K562 (cell line): ENCODE data around the gene TMEM144. TPM values are rescaled to one million over a fixed set of nuclear protein-coding genes. Genes with fewer than 3 reads are reported as not detected.
A peak's percentile ranks its signal among the peaks of the same experiment; 100 is the strongest.

Source experiments
- ARNT ChIP-seq, 2 experiments: fragments of 450-650 bp; IDR thresholded peaks; 2 replicates each; pipeline ENCODE4 v1.6.1; 2016; ENCODE audit warnings: mild to moderate bottlenecking in 1 of 2
- CBFB ChIP-seq: sonication (generic); formaldehyde crosslinking; IDR thresholded peaks from 2 replicates; pipeline ENCODE4 v1.4.0; 2020; ENCODE audit warnings: mild to moderate bottlenecking, missing genetic modification reagents
- CEBPB ChIP-seq: fragments of 450-650 bp; IDR thresholded peaks from 2 replicates; pipeline ENCODE4 v1.6.1; 2016; ENCODE audit warnings: missing genetic modification characterization, missing compliant biosample characterization
- HMG20A ChIP-seq: fragments of 450-650 bp; formaldehyde crosslinking; conservative IDR thresholded peaks from 2 replicates; pipeline ENCODE4 v1.4.0; 2020; ENCODE audit warnings: mild to moderate bottlenecking, mixed read lengths
- KLF1 ChIP-seq: fragments of 450-650 bp; IDR thresholded peaks from 2 replicates; pipeline ENCODE4 v1.6.1; 2016; ENCODE audit warnings: missing genetic modification characterization, missing compliant biosample characterization
- MEIS2 ChIP-seq: fragments of 450-650 bp; IDR thresholded peaks from 2 replicates; pipeline ENCODE4 v1.6.1; 2014; ENCODE audit warnings: mild to moderate bottlenecking; ENCODE audit not compliant: partially characterized antibody
- NR2C1 ChIP-seq, 2 experiments: fragments of 450-650 bp; IDR thresholded peaks; 2 replicates each; pipeline ENCODE4 v1.6.1; 2017; ENCODE audit warnings: mild to moderate bottlenecking in 2 of 2, antibody characterized with exemption in 1 of 2, inconsistent platforms in 1 of 2, missing compliant biosample characterization in 1 of 2, missing genetic modification characterization in 1 of 2
- NR2C2 ChIP-seq, 2 experiments: fragments of 200-800 bp in 1 of 2; sonication (Bioruptor generic) in 1 of 2; sonication (generic) in 1 of 2; formaldehyde crosslinking in 1 of 2; IDR thresholded peaks; 2 replicates each; pipeline versions ENCODE4 v1.6.1 to v1.8.0; 2016 to 2022; ENCODE audit warnings: mild to moderate bottlenecking in 1 of 2, missing compliant biosample characterization in 1 of 2, missing genetic modification characterization in 1 of 2, missing genetic modification reagents in 1 of 2
- NR2F6 ChIP-seq: fragments of 450-650 bp; formaldehyde crosslinking; IDR thresholded peaks from 2 replicates; pipeline ENCODE4 v1.4.0; 2020; ENCODE audit warnings: mild to moderate bottlenecking
- POLR2B ChIP-seq: fragments of 450-650 bp; IDR thresholded peaks from 2 replicates; pipeline ENCODE4 v1.6.1; 2018; ENCODE audit warnings: low read depth; ENCODE audit not compliant: partially characterized antibody
- RBBP5 ChIP-seq: fragments of 200-600 bp; sonication (generic); IDR thresholded peaks from 2 replicates; pipeline ENCODE4 v1.6.1; 2012; ENCODE audit warnings: borderline replicate concordance, mild to moderate bottlenecking, low read length, control low read depth, inconsistent platforms; ENCODE audit not compliant: insufficient read depth, poor library complexity, severe bottlenecking
- RBM17 ChIP-seq: fragments of 200-400 bp; formaldehyde crosslinking; IDR thresholded peaks from 2 replicates; pipeline ENCODE4 v1.6.1; 2017; ENCODE audit warnings: low read depth, mild to moderate bottlenecking, low read length, borderline replicate concordance
- SMAD3 ChIP-seq: fragments of 450-650 bp; formaldehyde crosslinking; conservative IDR thresholded peaks from 2 replicates; pipeline ENCODE4 v1.4.0; 2020; ENCODE audit warnings: mild to moderate bottlenecking
- TAF7 ChIP-seq: fragments of 450-650 bp; IDR thresholded peaks from 2 replicates; pipeline ENCODE4 v1.6.1; 2016; ENCODE audit warnings: missing genetic modification characterization, missing compliant biosample characterization
- TRIM24 ChIP-seq, 2 experiments: fragments of 450-650 bp; IDR thresholded peaks; 2 replicates each; pipeline ENCODE4 v1.6.1; 2016
- ZBTB17 ChIP-seq: fragments of 450-650 bp; formaldehyde crosslinking; IDR thresholded peaks from 2 replicates; pipeline ENCODE4 v1.4.0; 2020; ENCODE audit warnings: mild to moderate bottlenecking
- ZFP36 ChIP-seq: fragments of 150-350 bp; IDR thresholded peaks from 2 replicates; pipeline ENCODE4 v1.6.1; 2018; ENCODE audit warnings: low read length, low read depth; ENCODE audit not compliant: partially characterized antibody
- ZNF197 ChIP-seq: fragments of 200-800 bp; sonication (Bioruptor generic); IDR thresholded peaks from 2 replicates; pipeline ENCODE4 v1.6.1; 2016; ENCODE audit warnings: low read depth, missing genetic modification characterization, missing compliant biosample characterization
- ZNF551 ChIP-seq: fragments of 250-450 bp; sonication (Bioruptor Pico); IDR thresholded peaks from 2 replicates; pipeline ENCODE4 v1.5.0; 2021; ENCODE audit warnings: mild to moderate bottlenecking, moderate library complexity
- ZNF780A ChIP-seq: fragments of 250-450 bp; sonication (Bioruptor Pico); IDR thresholded peaks from 2 replicates; pipeline ENCODE4 v1.5.0; 2021; ENCODE audit warnings: mild to moderate bottlenecking
- ZNF79 ChIP-seq: fragments of 250-450 bp; sonication (Bioruptor Pico); IDR thresholded peaks from 2 replicates; pipeline ENCODE4 v1.4.0; 2020; ENCODE audit warnings: low read depth, mild to moderate bottlenecking, moderate library complexity
- ZNF830 ChIP-seq: fragments of 250-450 bp; sonication (Bioruptor Pico); IDR thresholded peaks from 2 replicates; pipeline ENCODE4 v1.5.0; 2021; ENCODE audit warnings: mild to moderate bottlenecking
- polyA plus RNA-seq, 8 experiments: library from polyadenylated mRNA; depleted of rRNA in 4 of 8; stranded (reverse) in 5 of 8; unstranded in 3 of 8; fragments of >200 nt; fragmentation: Nextera tagmentation in 2 of 8; fragmentation: Illumina TruSeq in 1 of 8; extraction: Ambion mirVana in 2 of 8; extraction: Trizol in 1 of 8; gene quantifications; 2 replicates each; pipeline versions ENCODE4 v1.2.1 to v1.2.3, GENCODE V29; 2011 to 2014; ENCODE audit warnings: inconsistent platforms in 1 of 8, missing spikeins in 1 of 8
- total RNA-seq, 7 experiments: library from RNA; depleted of rRNA in 6 of 7; stranded (reverse); fragments of >200 nt in 6 of 7; fragmentation: Illumina TruSeq in 2 of 7; extraction: Trizol in 2 of 7; gene quantifications; 2 replicates each; pipeline versions ENCODE4 v1.2.1 to v1.2.3, GENCODE V29; 2011 to 2021; ENCODE audit warnings: low replicate concordance in 1 of 7
- TF ChIP-seq, protein P1 (sequence below), 2 experiments: fragments of 450-650 bp; conservative IDR thresholded peaks; 2 replicates each; pipeline ENCODE4 v1.6.1; 2017; ENCODE audit warnings: mild to moderate bottlenecking in 2 of 2, moderate library complexity in 2 of 2
- TF ChIP-seq, protein P2 (sequence below): fragments of 250-450 bp; sonication (Bioruptor Pico); IDR thresholded peaks from 2 replicates; pipeline ENCODE4 v1.5.0; 2021
- TF ChIP-seq, protein P3 (sequence below): fragments of 250-450 bp; sonication (Bioruptor Pico); IDR thresholded peaks from 2 replicates; pipeline ENCODE4 v1.8.0; 2022; ENCODE audit warnings: moderate library complexity, mild to moderate bottlenecking, inconsistent platforms

The TMEM144 gene
- total and polyA plus RNA-seq, 9 of the 15 experiments (the other 6 are each of a cell fraction or from before 2014, with no cell fraction given): 4.0 to 12.0 (median 6.1) TPM

DNA sequence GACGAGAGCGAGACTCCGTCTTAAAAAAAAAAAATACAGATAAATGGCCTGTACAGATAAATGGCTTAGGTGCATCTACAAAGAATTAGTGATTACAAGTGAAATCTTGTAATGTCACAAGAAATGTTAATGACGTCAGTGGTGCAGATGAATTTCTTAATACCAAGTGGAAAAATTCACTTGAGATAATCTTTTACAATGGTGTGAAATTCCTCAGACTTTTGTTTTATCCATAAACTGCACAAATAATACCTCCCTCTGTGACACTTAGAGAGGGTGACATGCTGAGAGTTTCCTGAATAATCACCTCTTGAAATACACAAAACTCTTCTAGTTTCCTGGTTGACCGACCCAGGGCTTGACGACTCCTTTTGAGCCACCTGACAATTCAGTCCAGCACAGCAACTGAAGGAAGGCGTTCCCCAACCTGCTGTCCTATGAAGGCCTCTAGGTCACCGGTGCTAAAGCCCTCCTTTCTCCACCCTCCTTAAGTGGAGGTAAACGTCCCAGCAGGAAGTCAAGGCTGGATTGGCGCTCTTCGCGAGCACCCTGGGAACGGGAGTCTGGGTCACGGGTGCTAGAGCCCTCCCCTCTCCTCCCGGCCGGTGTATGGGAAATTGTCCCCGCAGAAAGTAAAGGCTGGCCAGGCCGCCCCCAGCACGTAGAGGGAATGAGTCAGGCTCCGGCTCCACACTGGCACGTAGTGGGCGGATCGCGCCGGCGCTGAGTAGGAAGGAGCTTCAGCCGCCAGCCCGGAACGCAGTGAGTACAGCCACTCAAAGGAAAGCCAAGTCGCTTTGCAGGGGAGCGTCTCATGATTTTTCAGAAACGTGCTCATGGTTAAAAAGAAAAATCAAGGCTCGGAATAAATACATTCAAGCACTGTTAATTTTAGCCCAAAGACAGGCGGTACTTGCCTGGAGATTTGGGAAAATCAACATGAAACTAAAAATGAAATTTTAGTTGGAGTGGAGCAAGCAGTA is at the start of gene TMEM144 (continued):
- peak; percentile 68 for TF ChIP-seq POLR2B
- peak; percentile 43 for TF ChIP-seq RBBP5
- no peak for TF ChIP-seq NR2C2 (CRISPR knock-in tag; IDR thresholded peaks at IDR 0.05)
- 0 out of 2 replicates have a peak, but pooled peaks have one; percentile 34 for TF ChIP-seq NR2C2 (tag; IDR thresholded peaks at IDR 0.05)
- no peak for TF ChIP-seq CEBPB (tag)
- TF ChIP-seq HMG20A: no peak
- peak; percentile 73 for TF ChIP-seq TAF7 (tag)
- TF ChIP-seq, protein P1, sequence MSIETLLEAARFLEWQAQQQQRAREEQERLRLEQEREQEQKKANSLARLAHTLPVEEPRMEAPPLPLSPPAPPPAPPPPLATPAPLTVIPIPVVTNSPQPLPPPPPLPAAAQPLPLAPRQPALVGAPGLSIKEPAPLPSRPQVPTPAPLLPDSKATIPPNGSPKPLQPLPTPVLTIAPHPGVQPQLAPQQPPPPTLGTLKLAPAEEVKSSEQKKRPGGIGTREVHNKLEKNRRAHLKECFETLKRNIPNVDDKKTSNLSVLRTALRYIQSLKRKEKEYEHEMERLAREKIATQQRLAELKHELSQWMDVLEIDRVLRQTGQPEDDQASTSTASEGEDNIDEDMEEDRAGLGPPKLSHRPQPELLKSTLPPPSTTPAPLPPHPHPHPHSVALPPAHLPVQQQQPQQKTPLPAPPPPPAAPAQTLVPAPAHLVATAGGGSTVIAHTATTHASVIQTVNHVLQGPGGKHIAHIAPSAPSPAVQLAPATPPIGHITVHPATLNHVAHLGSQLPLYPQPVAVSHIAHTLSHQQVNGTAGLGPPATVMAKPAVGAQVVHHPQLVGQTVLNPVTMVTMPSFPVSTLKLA (conservative IDR thresholded peaks at IDR 0.05): peak in 1 of 2 experiments; percentile 33; a peak in 2 of 4 replicates
- no peak for TF ChIP-seq NR2C1 (IDR thresholded peaks at IDR 0.05)
- TF ChIP-seq NR2C1 (tag; IDR thresholded peaks at IDR 0.05): 0 out of 2 replicates have a peak, but pooled peaks have one; percentile 13
- no peak for TF ChIP-seq ZFP36
- TF ChIP-seq, protein P2, sequence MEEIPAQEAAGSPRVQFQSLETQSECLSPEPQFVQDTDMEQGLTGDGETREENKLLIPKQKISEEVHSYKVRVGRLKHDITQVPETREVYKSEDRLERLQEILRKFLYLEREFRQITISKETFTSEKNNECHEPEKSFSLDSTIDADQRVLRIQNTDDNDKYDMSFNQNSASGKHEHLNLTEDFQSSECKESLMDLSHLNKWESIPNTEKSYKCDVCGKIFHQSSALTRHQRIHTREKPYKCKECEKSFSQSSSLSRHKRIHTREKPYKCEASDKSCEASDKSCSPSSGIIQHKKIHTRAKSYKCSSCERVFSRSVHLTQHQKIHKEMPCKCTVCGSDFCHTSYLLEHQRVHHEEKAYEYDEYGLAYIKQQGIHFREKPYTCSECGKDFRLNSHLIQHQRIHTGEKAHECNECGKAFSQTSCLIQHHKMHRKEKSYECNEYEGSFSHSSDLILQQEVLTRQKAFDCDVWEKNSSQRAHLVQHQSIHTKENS (CRISPR knock-in tag): no peak
- no peak for TF ChIP-seq ZNF780A (CRISPR knock-in tag)
- TF ChIP-seq ZBTB17: no peak
- TF ChIP-seq RBM17: no peak
- TF ChIP-seq ZNF79: no peak
- TF ChIP-seq NR2F6: no peak
- no peak for TF ChIP-seq ZNF197 (CRISPR knock-in tag)
- no peak for TF ChIP-seq CBFB
- TF ChIP-seq ZNF830: no peak
- 0 out of 2 replicates have a peak, but pooled peaks have one; percentile 11 for TF ChIP-seq KLF1 (tag)
- peak in 1 of 2 experiments; percentile 39; a peak in 1 of 4 replicates for TF ChIP-seq ARNT (IDR thresholded peaks at IDR 0.05)
- TF ChIP-seq ZNF551: no peak
- TF ChIP-seq TRIM24 (IDR thresholded peaks at IDR 0.05): peak in 1 of 2 experiments; percentile 15; a peak in 1 of 4 replicates
- TF ChIP-seq SMAD3 (CRISPR knock-in tag): no peak
- peak; percentile 20 for TF ChIP-seq MEIS2
- TF ChIP-seq, protein P3, sequence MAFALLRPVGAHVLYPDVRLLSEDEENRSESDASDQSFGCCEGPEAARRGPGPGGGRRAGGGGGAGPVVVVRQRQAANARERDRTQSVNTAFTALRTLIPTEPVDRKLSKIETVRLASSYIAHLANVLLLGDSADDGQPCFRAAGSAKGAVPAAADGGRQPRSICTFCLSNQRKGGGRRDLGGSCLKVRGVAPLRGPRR (CRISPR knock-in tag): no peak
